Endothelial cell (in vitro differentiated cells): ENCODE measurements around the gene CHD5. TPM values are rescaled to one million over a fixed set of nuclear protein-coding genes. Genes with fewer than 3 reads are reported as not detected.

Experiments used
- DNase-seq: peaks from one replicate; pipeline ENCODE4 v3.0.0; 2021; ENCODE audit warnings: low spot score
- H3K27ac Mint-ChIP-seq: one replicate; pipeline ENCODE4 v1.8.0; 2021; ENCODE audit warnings: mixed read lengths, inconsistent platforms; ENCODE audit not compliant: unreplicated experiment
- H3K27me3 Mint-ChIP-seq: one replicate; pipeline ENCODE4 v1.8.0; 2021; ENCODE audit warnings: mild to moderate bottlenecking, moderate library complexity, mixed read lengths, inconsistent platforms; ENCODE audit not compliant: unreplicated experiment
- H3K36me3 Mint-ChIP-seq: one replicate; pipeline ENCODE4 v1.8.0; 2021; ENCODE audit warnings: mild to moderate bottlenecking, low read depth, mixed read lengths, inconsistent platforms; ENCODE audit not compliant: unreplicated experiment
- H3K4me1 Mint-ChIP-seq: one replicate; pipeline ENCODE4 v1.8.0; 2021; ENCODE audit warnings: mild to moderate bottlenecking, mixed read lengths, inconsistent platforms; ENCODE audit not compliant: unreplicated experiment
- H3K4me3 Mint-ChIP-seq: one replicate; pipeline ENCODE4 v1.8.0; 2021; ENCODE audit warnings: mild to moderate bottlenecking, mixed read lengths, inconsistent platforms; ENCODE audit not compliant: unreplicated experiment
- H3K9me3 Mint-ChIP-seq: one replicate; pipeline ENCODE4 v1.8.0; 2021; ENCODE audit warnings: mixed read lengths, inconsistent platforms; ENCODE audit not compliant: unreplicated experiment
- CTCF ChIP-seq: fragments of 200-600 bp; sonication (generic); IDR thresholded peaks from one replicate; pipeline ENCODE4 v1.5.0; 2021; ENCODE audit warnings: antibody characterized with exemption; ENCODE audit not compliant: unreplicated experiment
- total RNA-seq: library from RNA; stranded (reverse); fragmentation: NEBNext Ultra II Directional; extraction: Animal tissue kit (Norgen Biotek cat#: 25700); gene quantifications from one replicate; pipeline ENCODE4 v1.2.1, GENCODE V29; 2021; ENCODE audit not compliant: unreplicated experiment

The CHD5 gene
- total RNA-seq, 1 donor from 2014 or later = 0.15 TPM

- Mint-ChIP-seq H3K4me3 (no peak overlapping the region), H3K27me3 (peaks cover 17% of the 10 kb centered on the region), H3K9me3 (no peaks in the 10 kb centered on the region), H3K36me3 (no peaks in the 10 kb centered on the region), H3K4me1 (no peaks in the 10 kb centered on the region), H3K27ac (no peak overlapping the region)
- no peak for TF ChIP-seq CTCF
- no peak for DNase-seq
Measured at GRCh38 chr1:6091823-6092109, 88.4 kb downstream of the CHD5 start.

- H3K4me1 Mint-ChIP-seq = no peaks in the 10 kb centered on the region
- H3K27ac Mint-ChIP-seq = no peak overlapping the region
- H3K27me3 Mint-ChIP-seq = peaks cover 17% of the 10 kb centered on the region
- no peak for DNase-seq
- no peak for TF ChIP-seq CTCF
- no peak overlapping the region for H3K4me3 Mint-ChIP-seq
- H3K9me3 Mint-ChIP-seq = no peaks in the 10 kb centered on the region
- no peaks in the 10 kb centered on the region for H3K36me3 Mint-ChIP-seq
Measured at GRCh38 chr1:6090996-6091822, 88.9 kb downstream of the CHD5 start.

- Mint-ChIP-seq H3K4me3 (no peak overlapping the region), H3K27ac (no peak overlapping the region), H3K4me1 (no peaks in the 10 kb centered on the region), H3K9me3 (no peaks in the 10 kb centered on the region), H3K27me3 (peaks cover 17% of the 10 kb centered on the region), H3K36me3 (no peaks in the 10 kb centered on the region)
- TF ChIP-seq CTCF = no peak
- DNase-seq = no peak
Measured at GRCh38 chr1:6090288-6090687, 89.8 kb downstream of the CHD5 start.

GRCh38 chr1:6088956-6089355, 91.2 kb downstream of the CHD5 start:
- DNase-seq = no peak
- Mint-ChIP-seq H3K27ac (no peak overlapping the region), H3K9me3 (no peaks in the 10 kb centered on the region), H3K36me3 (no peaks in the 10 kb centered on the region), H3K4me1 (no peaks in the 10 kb centered on the region), H3K27me3 (peaks cover 15% of the 10 kb centered on the region), H3K4me3 (no peak overlapping the region)
- TF ChIP-seq CTCF = no peak

- no peak overlapping the region for H3K27ac Mint-ChIP-seq
Measured at GRCh38 chr1:6087958-6088357, 92.2 kb downstream of the CHD5 start.

More at GRCh38 chr1:6087958-6088357, 92.2 kb downstream of the CHD5 start:
- DNase-seq = no peak
- TF ChIP-seq CTCF = no peak
- H3K36me3 Mint-ChIP-seq = no peaks in the 10 kb centered on the region
- H3K27me3 Mint-ChIP-seq = peaks cover 6% of the 10 kb centered on the region
- no peaks in the 10 kb centered on the region for H3K9me3 Mint-ChIP-seq
- no peak overlapping the region for H3K4me3 Mint-ChIP-seq
- no peaks in the 10 kb centered on the region for H3K4me1 Mint-ChIP-seq
